Cardiac fibroblast (primary cell): Measurements from ENCODE around the gene PAK5.

ENCODE experiments used
- DNase-seq, 2 donors: peaks; one replicate each; pipeline versions ENCODE4 v3.0.0 to v3.0.0-alpha.2; 2010; ENCODE audit warnings: low read depth in 2 of 2
- H3K4me3 ChIP-seq, 2 donors: replicated peaks in 1 of 2; 1 replicate in 1 of 2; 2 replicates in 1 of 2; pipeline ENCODE4 v1.5.1; 2011; ENCODE audit warnings: low read depth in 2 of 2, low read length in 2 of 2, mild to moderate bottlenecking in 2 of 2, moderate library complexity in 1 of 2
- TF ChIP-seq, protein P1 (sequence below): IDR thresholded peaks from one replicate; pipeline ENCODE4 v1.5.1; 2011; ENCODE audit warnings: low read depth, mild to moderate bottlenecking, low read length, inconsistent platforms

The PAK5 gene

DNA sequence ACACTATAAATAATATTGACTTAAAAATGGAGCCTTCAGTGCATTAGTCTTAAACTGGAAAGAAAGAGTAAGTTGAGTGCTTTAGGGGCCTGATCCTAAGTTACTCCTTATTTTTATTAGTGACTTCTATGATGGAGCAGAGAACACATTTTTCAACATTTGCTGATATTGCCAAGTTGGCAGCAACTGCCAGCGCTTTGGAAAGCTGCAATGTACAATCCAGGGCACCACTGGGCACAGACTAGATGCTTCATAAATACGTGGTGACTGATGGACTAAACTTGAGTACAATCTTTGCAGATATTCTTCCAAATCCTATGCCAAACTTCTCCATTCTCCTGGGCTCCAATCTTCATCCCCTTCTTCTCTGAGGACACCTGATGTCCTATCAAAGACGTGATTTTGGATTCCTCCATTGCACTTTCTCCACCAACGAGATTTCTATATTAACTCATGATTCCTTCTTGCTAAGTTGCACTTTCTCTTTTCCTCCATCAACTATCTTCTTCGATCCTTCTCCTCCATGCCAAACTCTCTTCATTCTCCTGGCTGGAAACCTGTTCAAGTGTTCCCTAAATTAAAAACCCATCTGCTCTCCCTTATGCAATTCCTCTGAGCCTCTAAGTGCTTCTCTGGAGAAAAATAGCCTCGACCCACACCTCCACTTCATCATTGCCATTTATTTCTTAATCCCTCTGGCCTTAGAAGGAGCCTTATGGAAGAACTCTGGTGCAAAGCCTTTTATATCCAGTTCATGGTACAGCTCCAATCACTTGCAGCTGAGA is 28.5 kb upstream of the PAK5 start:
- TF ChIP-seq, protein P1, sequence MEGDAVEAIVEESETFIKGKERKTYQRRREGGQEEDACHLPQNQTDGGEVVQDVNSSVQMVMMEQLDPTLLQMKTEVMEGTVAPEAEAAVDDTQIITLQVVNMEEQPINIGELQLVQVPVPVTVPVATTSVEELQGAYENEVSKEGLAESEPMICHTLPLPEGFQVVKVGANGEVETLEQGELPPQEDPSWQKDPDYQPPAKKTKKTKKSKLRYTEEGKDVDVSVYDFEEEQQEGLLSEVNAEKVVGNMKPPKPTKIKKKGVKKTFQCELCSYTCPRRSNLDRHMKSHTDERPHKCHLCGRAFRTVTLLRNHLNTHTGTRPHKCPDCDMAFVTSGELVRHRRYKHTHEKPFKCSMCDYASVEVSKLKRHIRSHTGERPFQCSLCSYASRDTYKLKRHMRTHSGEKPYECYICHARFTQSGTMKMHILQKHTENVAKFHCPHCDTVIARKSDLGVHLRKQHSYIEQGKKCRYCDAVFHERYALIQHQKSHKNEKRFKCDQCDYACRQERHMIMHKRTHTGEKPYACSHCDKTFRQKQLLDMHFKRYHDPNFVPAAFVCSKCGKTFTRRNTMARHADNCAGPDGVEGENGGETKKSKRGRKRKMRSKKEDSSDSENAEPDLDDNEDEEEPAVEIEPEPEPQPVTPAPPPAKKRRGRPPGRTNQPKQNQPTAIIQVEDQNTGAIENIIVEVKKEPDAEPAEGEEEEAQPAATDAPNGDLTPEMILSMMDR = no peak
- H3K4me3 ChIP-seq = no peak overlapping the region
- no peak for DNase-seq

DNA sequence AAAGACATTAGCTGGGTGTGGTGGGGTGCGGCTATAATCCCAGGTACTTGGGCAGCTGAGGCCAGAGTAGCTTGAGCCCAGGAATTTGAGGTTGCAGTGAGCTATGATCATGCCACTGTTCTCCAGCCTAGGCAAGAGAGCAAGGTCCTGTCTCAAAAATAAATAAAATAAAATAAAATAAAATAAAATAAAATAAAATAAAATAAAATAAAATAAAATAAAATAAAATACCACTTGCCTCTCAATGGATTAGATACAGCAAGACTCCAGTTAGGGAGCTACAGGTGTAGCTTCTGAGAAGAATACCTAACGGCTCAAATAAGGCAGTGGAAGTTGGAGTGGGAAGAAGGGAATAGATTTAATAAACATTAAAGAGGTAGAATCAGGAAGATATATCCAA is 13.7 kb upstream of the PAK5 start:
- TF ChIP-seq, protein P1 = no peak
- DNase-seq = no peak
- H3K4me3 ChIP-seq = no peak overlapping the region

DNA sequence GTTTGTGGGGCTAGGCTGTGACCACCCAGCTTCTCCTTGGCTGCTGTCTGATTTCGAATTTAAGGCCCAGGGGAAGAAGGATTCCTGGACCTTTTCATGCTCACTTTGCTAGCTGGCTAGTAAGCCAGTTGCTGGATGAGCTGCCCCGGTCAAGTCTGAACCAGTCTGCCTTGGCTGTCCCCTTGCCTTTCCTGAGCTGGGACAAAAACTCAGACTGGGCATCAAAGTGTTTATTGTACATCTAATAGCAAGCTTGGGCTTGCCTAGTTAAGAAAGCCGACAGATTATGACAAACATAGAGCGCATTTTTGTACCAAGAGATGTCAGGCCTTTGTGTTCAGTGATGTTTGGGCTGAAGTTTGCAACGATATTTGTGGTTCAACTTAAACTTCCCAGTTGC is 750 bp upstream of the PAK5 start:
- H3K4me3 ChIP-seq = no peak overlapping the region
- DNase-seq = no peak
- TF ChIP-seq, protein P1 = no peak

DNA sequence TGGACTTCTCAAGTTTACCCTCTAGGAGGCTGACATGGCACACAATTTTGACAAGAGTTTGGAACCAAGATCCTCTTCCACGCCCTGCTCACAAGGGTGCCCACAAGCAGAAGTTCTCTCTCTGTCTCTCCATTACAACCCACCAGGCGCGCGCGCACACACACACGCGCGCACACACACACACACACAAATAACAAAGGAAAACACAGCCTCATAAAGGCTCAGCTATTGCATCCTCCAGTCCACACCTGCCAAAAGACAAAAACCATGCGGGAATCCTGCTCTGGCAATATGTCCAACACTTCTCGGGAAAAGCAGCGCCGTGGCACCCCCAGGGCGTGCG is 870 bp downstream of the PAK5 start:
- TF ChIP-seq, protein P1 = no peak
- H3K4me3 ChIP-seq = no peak overlapping the region
- DNase-seq = no peak

DNA sequence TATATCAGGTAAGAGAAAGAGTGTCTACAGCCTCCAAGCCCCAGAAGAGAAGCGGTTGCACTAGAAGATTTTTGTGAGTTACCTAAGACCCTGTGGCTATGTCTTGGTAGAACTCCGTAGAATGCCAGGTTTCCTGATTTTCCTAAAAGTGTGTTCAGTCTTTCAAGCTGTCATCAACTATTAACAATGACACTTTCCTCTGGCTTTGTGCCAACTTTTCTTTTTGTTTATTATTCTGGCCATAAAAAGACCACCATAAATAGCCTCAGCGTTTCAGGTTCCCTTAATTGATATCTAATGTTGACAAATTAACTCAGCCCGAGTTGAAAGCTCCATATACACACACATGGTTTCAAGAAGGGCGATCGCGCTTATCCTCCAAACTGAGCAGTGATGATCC is 1.2 kb downstream of the PAK5 start:
- no peak for DNase-seq
- H3K4me3 ChIP-seq = no peak overlapping the region
- TF ChIP-seq, protein P1 = no peak

DNA sequence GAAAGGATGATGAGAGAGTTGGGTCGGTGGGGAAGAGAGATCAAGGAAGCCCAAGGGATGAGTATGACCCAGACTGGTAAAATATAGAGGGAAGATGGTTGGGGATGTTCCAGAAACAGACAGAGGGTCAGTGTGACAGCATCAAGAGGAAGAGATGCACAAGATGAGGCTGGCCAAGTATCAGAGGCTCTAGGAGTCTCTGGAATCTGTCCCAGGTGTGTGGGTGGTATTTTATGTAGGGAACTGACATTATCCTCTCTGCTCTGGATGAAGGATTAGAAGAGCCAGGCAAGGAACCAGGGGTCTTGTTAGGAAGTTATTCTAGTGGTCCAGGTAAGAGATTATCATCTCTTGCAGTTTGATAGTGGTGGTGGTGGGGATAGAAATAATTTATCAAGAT is 3.6 kb downstream of the PAK5 start:
- no peak for DNase-seq
- TF ChIP-seq, protein P1 = no peak
- no peak overlapping the region for H3K4me3 ChIP-seq

DNA sequence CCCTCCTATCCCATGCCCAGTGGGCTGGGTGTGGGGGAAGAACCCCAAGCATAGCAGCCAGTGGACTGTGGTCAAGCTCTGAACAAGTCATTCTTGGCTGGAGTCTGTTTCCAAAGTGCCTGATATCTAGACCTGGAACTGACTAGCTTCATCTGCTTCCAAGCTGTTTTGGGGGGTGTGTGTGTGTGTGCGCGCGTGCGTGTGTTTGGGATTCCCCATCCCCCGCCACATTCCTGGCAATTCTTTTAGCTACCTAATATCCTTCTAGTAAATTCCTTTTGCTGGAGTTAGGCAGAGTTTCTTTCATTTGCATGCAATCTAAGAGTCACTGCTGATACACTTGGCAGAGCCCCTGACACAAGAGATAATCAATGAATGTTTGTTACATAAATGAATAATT is 7.8 kb downstream of the PAK5 start:
- TF ChIP-seq, protein P1 = no peak
- no peak for DNase-seq
- no peak overlapping the region for H3K4me3 ChIP-seq
